Stimulated activated effector memory CD8-positive, alpha-beta T cell treated with anti-CD3 and anti-CD28 coated beads, Interleukin-12 subunit alpha, Interleukin-12 subunit beta, amount 100 ng/mL, for 72 hours (primary cell): ENCODE results near the gene SMCO3.

Experiments used
- ATAC-seq: fragments of 150-1000 bp; cut with Tn5 transposase; 2 replicates; pipeline ENCODE4 v1.10.0; 2021
- DNase-seq, 2 donors: peaks; one replicate each; pipeline ENCODE4 v3.0.0; 2021 to 2022; ENCODE audit warnings: low spot score in 2 of 2
- H3K27ac Mint-ChIP-seq: one replicate; pipeline ENCODE4 v1.8.0; 2022; ENCODE audit warnings: mild to moderate bottlenecking, mixed read lengths
- H3K36me3 Mint-ChIP-seq: one replicate; pipeline ENCODE4 v1.8.0; 2022; ENCODE audit warnings: mild to moderate bottlenecking, mixed read lengths
- H3K4me1 Mint-ChIP-seq: one replicate; pipeline ENCODE4 v1.8.0; 2022; ENCODE audit warnings: mixed read lengths
- H3K4me3 Mint-ChIP-seq: one replicate; pipeline ENCODE4 v1.8.0; 2022; ENCODE audit warnings: mild to moderate bottlenecking, mixed read lengths
- H3K9me3 Mint-ChIP-seq: one replicate; pipeline ENCODE4 v1.8.0; 2022; ENCODE audit warnings: mixed read lengths

SMCO3 gene

GRCh38 chr12:14814014-14814413, at the start of gene SMCO3:
SMCO3 (minus strand) TSS chr12:14814182; CDS start chr12:14806680, 7,502 bp downstream.
- Mint-ChIP-seq H3K4me3 (no peak within 1 kb of the TSS), H3K27ac (no peak within 1 kb of the TSS), H3K36me3 (no peaks in the 10 kb centered on the region), H3K4me1 (no peaks in the 10 kb centered on the region), H3K9me3 (no peaks in the 10 kb centered on the region)
- no peak for DNase-seq
- no peak for ATAC-seq

- DNase-seq (no peak), ATAC-seq (no peak)
- H3K36me3 Mint-ChIP-seq: no peaks in the 10 kb centered on the region
- H3K27ac Mint-ChIP-seq: no peak overlapping the region
- H3K4me3 Mint-ChIP-seq: no peak overlapping the region
- H3K4me1 Mint-ChIP-seq: no peaks in the 10 kb centered on the region
- H3K9me3 Mint-ChIP-seq: peaks cover 2% of the 10 kb centered on the region
These were observed 46.5 kb upstream of the SMCO3 start for GRCh38 chr12:14860490-14860889.

- H3K4me3 Mint-ChIP-seq: no peak overlapping the region
- H3K9me3 Mint-ChIP-seq: peaks cover 2% of the 10 kb centered on the region
- no peaks in the 10 kb centered on the region for H3K4me1 Mint-ChIP-seq
- no peaks in the 10 kb centered on the region for H3K36me3 Mint-ChIP-seq
- no peak overlapping the region for H3K27ac Mint-ChIP-seq
- DNase-seq (no peak), ATAC-seq (no peak)
These were observed 44.5 kb upstream of the SMCO3 start for GRCh38 chr12:14858513-14858912.

GRCh38 chr12:14854586-14855183, 40.7 kb upstream of the SMCO3 start:
- DNase-seq: no peak
- ATAC-seq: no peak
- Mint-ChIP-seq H3K9me3 (peaks cover 2% of the 10 kb centered on the region), H3K36me3 (no peaks in the 10 kb centered on the region), H3K4me3 (no peak overlapping the region), H3K4me1 (no peaks in the 10 kb centered on the region), H3K27ac (no peak overlapping the region)

- no peaks in the 10 kb centered on the region for H3K4me1 Mint-ChIP-seq
- no peak overlapping the region for H3K27ac Mint-ChIP-seq
- no peaks in the 10 kb centered on the region for H3K9me3 Mint-ChIP-seq
- ATAC-seq (no peak), DNase-seq (no peak)
- no peak overlapping the region for H3K4me3 Mint-ChIP-seq
- no peaks in the 10 kb centered on the region for H3K36me3 Mint-ChIP-seq
These were observed 40.0 kb upstream of the SMCO3 start for GRCh38 chr12:14853961-14854360.

- Mint-ChIP-seq H3K4me3 (no peak overlapping the region), H3K36me3 (no peaks in the 10 kb centered on the region), H3K27ac (no peak overlapping the region), H3K4me1 (no peaks in the 10 kb centered on the region), H3K9me3 (no peaks in the 10 kb centered on the region)
- DNase-seq: no peak
- ATAC-seq: no peak
These were observed 38.9 kb upstream of the SMCO3 start for GRCh38 chr12:14852880-14853279.

- H3K9me3 Mint-ChIP-seq: no peaks in the 10 kb centered on the region
- no peak overlapping the region for H3K4me3 Mint-ChIP-seq
- ATAC-seq (peak; percentile 13), DNase-seq (no peak)
- no peaks in the 10 kb centered on the region for H3K36me3 Mint-ChIP-seq
- H3K4me1 Mint-ChIP-seq: no peaks in the 10 kb centered on the region
- H3K27ac Mint-ChIP-seq: peak overlapping the region; percentile 10
These were observed 37.1 kb upstream of the SMCO3 start for GRCh38 chr12:14850929-14851663.

- Mint-ChIP-seq H3K4me1 (peaks cover 6% of the 10 kb centered on the region), H3K9me3 (no peaks in the 10 kb centered on the region), H3K27ac (no peak overlapping the region), H3K4me3 (no peak overlapping the region), H3K36me3 (no peaks in the 10 kb centered on the region)
- no peak for ATAC-seq
- no peak for DNase-seq
These were observed 35.7 kb upstream of the SMCO3 start for GRCh38 chr12:14849661-14850060.

GRCh38 chr12:14846876-14847580, 33.0 kb upstream of the SMCO3 start:
- Mint-ChIP-seq H3K4me1 (peaks cover 6% of the 10 kb centered on the region), H3K36me3 (no peaks in the 10 kb centered on the region), H3K9me3 (no peaks in the 10 kb centered on the region), H3K27ac (no peak overlapping the region), H3K4me3 (no peak overlapping the region)
- no peak for ATAC-seq
- no peak for DNase-seq

- peaks cover 6% of the 10 kb centered on the region for H3K4me1 Mint-ChIP-seq
- ATAC-seq (no peak), DNase-seq (no peak)
- H3K27ac Mint-ChIP-seq: no peak overlapping the region
- no peak overlapping the region for H3K4me3 Mint-ChIP-seq
- H3K36me3 Mint-ChIP-seq: no peaks in the 10 kb centered on the region
- no peaks in the 10 kb centered on the region for H3K9me3 Mint-ChIP-seq
These were observed 32.1 kb upstream of the SMCO3 start for GRCh38 chr12:14846042-14846587.

GRCh38 chr12:14845350-14845750, 31.4 kb upstream of the SMCO3 start:
- Mint-ChIP-seq H3K4me1 (peaks cover 6% of the 10 kb centered on the region), H3K4me3 (no peak overlapping the region), H3K9me3 (no peaks in the 10 kb centered on the region), H3K36me3 (no peaks in the 10 kb centered on the region), H3K27ac (peak overlapping the region; percentile 3)
- DNase-seq (peak; percentile 10 to 54), ATAC-seq (peak; percentile 54)

- Mint-ChIP-seq H3K9me3 (no peaks in the 10 kb centered on the region), H3K36me3 (no peaks in the 10 kb centered on the region), H3K4me1 (peaks cover 6% of the 10 kb centered on the region), H3K27ac (no peak overlapping the region), H3K4me3 (no peak overlapping the region)
- no peak for ATAC-seq
- DNase-seq: no peak
These were observed 30.4 kb upstream of the SMCO3 start for GRCh38 chr12:14844401-14844800.

GRCh38 chr12:14843425-14843887, 29.5 kb upstream of the SMCO3 start, which contains the start of gene ART4:
ART4 (minus strand) TSS chr12:14843526; CDS start chr12:14843113, 413 bp downstream.
- Mint-ChIP-seq H3K36me3 (no peaks in the 10 kb centered on the region), H3K4me3 (no peak within 1 kb of the TSS), H3K4me1 (peaks cover 6% of the 10 kb centered on the region), H3K9me3 (no peaks in the 10 kb centered on the region), H3K27ac (no peak within 1 kb of the TSS)
- DNase-seq (no peak), ATAC-seq (no peak)

- H3K36me3 Mint-ChIP-seq: no peaks in the 10 kb centered on the region
- ATAC-seq (no peak), DNase-seq (no peak)
- H3K4me1 Mint-ChIP-seq: peaks cover 6% of the 10 kb centered on the region
- no peak overlapping the region for H3K27ac Mint-ChIP-seq
- no peak overlapping the region for H3K4me3 Mint-ChIP-seq
- H3K9me3 Mint-ChIP-seq: no peaks in the 10 kb centered on the region
These were observed 28.3 kb upstream of the SMCO3 start for GRCh38 chr12:14842315-14842714.

GRCh38 chr12:14841761-14842160, 27.8 kb upstream of the SMCO3 start:
- DNase-seq: no peak
- ATAC-seq: no peak
- H3K4me1 Mint-ChIP-seq: peaks cover 6% of the 10 kb centered on the region
- no peaks in the 10 kb centered on the region for H3K36me3 Mint-ChIP-seq
- H3K27ac Mint-ChIP-seq: no peak overlapping the region
- H3K4me3 Mint-ChIP-seq: no peak overlapping the region
- H3K9me3 Mint-ChIP-seq: no peaks in the 10 kb centered on the region
